B cell (primary cell): ENCODE measurements around the gene PARD3. TPM values are rescaled to one million over a fixed set of nuclear protein-coding genes. Genes with fewer than 3 reads are reported as not detected.

Experiments
- ATAC-seq: fragments of 200-7000 bp; cut with Tn5 transposase; one replicate; pipeline ENCODE4 v1.10.0; 2021; ENCODE audit warnings: low read depth, mild to moderate bottlenecking, moderate number of reproducible peaks, moderate library complexity
- CTCF ChIA-PET: fragments of 350-600 bp; sonication (Branson Sonifier 250); formaldehyde crosslinking; loops from one replicate; lab custom pipeline; 2021; ENCODE audit warnings: antibody characterized with exemption, inconsistent platforms; lab: Charles Lee
- POLR2A ChIA-PET: fragments of 350-600 bp; sonication (Branson Sonifier 250); formaldehyde crosslinking; loops from one replicate; lab custom pipeline; 2021; ENCODE audit warnings: antibody characterized with exemption; lab: Charles Lee
- DNase-seq: peaks from one replicate; pipeline ENCODE4 v3.0.0; 2013
- H2AFZ ChIP-seq: 2 replicates; pipeline ENCODE4 v1.6.1; 2012; ENCODE audit warnings: mild to moderate bottlenecking, low read depth, low read length; ENCODE audit not compliant: insufficient read depth, poor library complexity, severe bottlenecking
- H3K27ac ChIP-seq, 2 donors: 1 replicate in 1 of 2; 2 replicates in 1 of 2; pipeline ENCODE4 v1.5.1; 2012 to 2013; ENCODE audit warnings: low read length in 2 of 2, mild to moderate bottlenecking in 2 of 2, moderate library complexity in 1 of 2
- H3K27me3 ChIP-seq, 4 experiments: fragments of 200-600 bp in 1 of 4; sonication (generic) in 1 of 4; replicated peaks in 1 of 4; 1 replicate in 2 of 4; 2 replicates in 2 of 4; pipeline versions ENCODE4 v1.6.1 to v1.7.0; 2013 to 2016; ENCODE audit warnings: low read length in 3 of 4, mild to moderate bottlenecking in 2 of 4, mixed read lengths in 1 of 4, moderate library complexity in 1 of 4; ENCODE audit not compliant: insufficient read depth in 4 of 4, control insufficient read depth in 3 of 4; ENCODE audit errors: control extremely low read depth in 1 of 4
- H3K36me3 ChIP-seq, 2 experiments: replicated peaks in 1 of 2; 1 replicate in 1 of 2; 2 replicates in 1 of 2; pipeline versions ENCODE4 v1.6.1 to v1.7.1; 2013; ENCODE audit warnings: low read length in 1 of 2; ENCODE audit not compliant: insufficient read depth in 2 of 2, control insufficient read depth in 1 of 2; ENCODE audit errors: control extremely low read depth in 1 of 2, extremely low read depth in 1 of 2
- H3K4me1 ChIP-seq, 2 donors: fragments of 200-600 bp in 1 of 2; sonication (generic) in 1 of 2; 1 replicate in 1 of 2; 2 replicates in 1 of 2; pipeline versions ENCODE4 v1.5.1 to v1.6.1; 2013 to 2017; ENCODE audit warnings: low read length in 2 of 2; ENCODE audit not compliant: control insufficient read depth in 2 of 2, insufficient read depth in 2 of 2
- H3K4me2 ChIP-seq: replicated peaks from 2 replicates; pipeline ENCODE3; 2012; ENCODE audit warnings: mild to moderate bottlenecking, low read depth, low read length; ENCODE audit not compliant: poor library complexity, severe bottlenecking
- H3K4me3 ChIP-seq, 5 experiments: fragments of 200-600 bp in 1 of 5; sonication (generic) in 1 of 5; 1 replicate in 3 of 5; 2 replicates in 2 of 5; pipeline versions ENCODE4 v1.5.1 to v1.7.0; 2011 to 2016; ENCODE audit warnings: low read length in 4 of 5, mild to moderate bottlenecking in 4 of 5, low read depth in 2 of 5, control low read depth in 1 of 5, moderate library complexity in 1 of 5; ENCODE audit not compliant: insufficient read depth in 1 of 5; ENCODE audit errors: control extremely low read depth in 1 of 5, extremely low read depth in 1 of 5
- H3K79me2 ChIP-seq: fragments of 200-600 bp; sonication (generic); one replicate; pipeline ENCODE4 v1.6.0; 2016; ENCODE audit warnings: low read length; ENCODE audit not compliant: control insufficient read depth, insufficient read depth
- H3K9ac ChIP-seq: fragments of 200-600 bp; sonication (generic); 2 replicates; pipeline ENCODE4 v1.6.1; 2017; ENCODE audit warnings: mild to moderate bottlenecking, low read length, moderate library complexity
- H3K9me3 ChIP-seq, 3 donors: one replicate each; pipeline versions ENCODE4 v1.6.1 to v1.7.1; 2013; ENCODE audit warnings: low read length in 2 of 3; ENCODE audit not compliant: control insufficient read depth in 2 of 3, insufficient read depth in 1 of 3; ENCODE audit errors: control extremely low read depth in 1 of 3
- H4K20me1 ChIP-seq: 2 replicates; pipeline ENCODE4 v1.6.0; 2012; ENCODE audit warnings: mild to moderate bottlenecking, low read length; ENCODE audit not compliant: insufficient read depth, control insufficient read depth, poor library complexity, severe bottlenecking
- H3K27ac Mint-ChIP-seq: one replicate; pipeline ENCODE4 v1.8.0; 2021; ENCODE audit warnings: mixed read lengths
- H3K27me3 Mint-ChIP-seq: one replicate; pipeline ENCODE4 v1.8.0; 2021; ENCODE audit warnings: mixed read lengths
- H3K4me1 Mint-ChIP-seq: one replicate; pipeline ENCODE4 v1.8.0; 2021; ENCODE audit warnings: mixed read lengths
- H3K4me3 Mint-ChIP-seq: one replicate; pipeline ENCODE4 v1.8.0; 2021; ENCODE audit warnings: mixed read lengths
- H3K9me3 Mint-ChIP-seq: one replicate; pipeline ENCODE4 v1.8.0; 2022; ENCODE audit warnings: mixed read lengths; ENCODE audit not compliant: insufficient read depth
- EZH2 ChIP-seq: IDR thresholded peaks from 2 replicates; pipeline ENCODE4 v1.6.1; 2012; ENCODE audit warnings: borderline replicate concordance, low read depth, mild to moderate bottlenecking, moderate library complexity, low read length; ENCODE audit not compliant: insufficient read depth, poor library complexity, severe bottlenecking
- WGBS: methylation state at CpG from one replicate; pipeline ENCODE4 v1.1.5; 2013; ENCODE audit warnings: missing lambda C conversion rate; ENCODE audit not compliant: insufficient coverage; 5-methylcytosine and 5-hydroxymethylcytosine counted together
- intact Hi-C: fragments of 100-400 bp; cut with micrococcal nuclease; formaldehyde crosslinking; loops from one replicate; pipeline ENCODE4 v1.10.0; 2022
- polyA plus RNA-seq: library from polyadenylated mRNA; depleted of rRNA; stranded (reverse); fragments of >200 nt; gene quantifications from 2 replicates; pipeline ENCODE4 v1.2.3, GENCODE V29; 2012
- total RNA-seq, 2 donors: library from RNA; stranded (reverse); fragments of 120-200 nt in 1 of 2; gene quantifications; 1 replicate in 1 of 2; 2 replicates in 1 of 2; pipeline versions ENCODE4 v1.2.3 to v1.2.4, GENCODE V29; 2013 to 2022
- TF ChIP-seq, protein P1 (sequence below): fragments of 200-600 bp; IDR thresholded peaks from one replicate; pipeline ENCODE4 v1.8.0; 2022; ENCODE audit warnings: antibody characterized with exemption, mild to moderate bottlenecking

The PARD3 gene
- total and polyA plus RNA-seq, 2 donors (not counting 1 experiment from before 2014, with no cell fraction given), result not detected

DNA sequence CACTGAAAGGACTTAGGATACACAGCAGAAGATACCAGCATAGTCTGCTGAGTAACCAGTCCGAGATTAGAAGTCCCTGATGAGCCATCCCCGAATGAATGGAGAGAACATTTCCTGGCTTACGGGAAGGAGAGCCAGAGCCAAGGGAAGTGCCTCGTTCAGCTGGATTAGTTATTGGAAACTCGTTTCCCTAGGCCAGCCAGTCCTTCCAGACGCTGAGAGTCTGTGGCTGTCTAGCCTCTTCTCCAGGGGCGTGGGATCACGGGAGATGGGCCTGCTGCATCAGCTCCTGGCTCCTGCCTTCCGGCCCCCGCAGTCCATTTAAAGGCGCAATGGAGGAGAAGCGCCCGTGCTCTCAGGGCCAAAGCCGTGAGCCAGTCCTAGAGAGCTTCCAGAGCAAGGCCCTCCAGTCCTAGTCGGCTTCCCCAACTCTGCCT is 712.8 kb downstream of the PARD3 start:
- no peaks in the 10 kb centered on the region for H3K27me3 Mint-ChIP-seq
- no peaks in the 10 kb centered on the region for H3K4me1 Mint-ChIP-seq
- Histone ChIP-seq H3K4me2 (no peak overlapping the region), H4K20me1 (no peaks in the 10 kb centered on the region), H3K9ac (no peak overlapping the region), H3K79me2 (no peaks in the 10 kb centered on the region), H3K27me3 (no peaks in the 10 kb centered on the region), H3K9me3 (peaks cover 0 to 27% (median 0%) of the 10 kb centered on the region in 3 donors), H3K27ac (no peak overlapping the region), H3K4me1 (no peaks in the 10 kb centered on the region), H2AFZ (no peak overlapping the region), H3K4me3 (no peak overlapping the region), H3K36me3 (no peaks in the 10 kb centered on the region)
- TF ChIP-seq, protein P1, sequence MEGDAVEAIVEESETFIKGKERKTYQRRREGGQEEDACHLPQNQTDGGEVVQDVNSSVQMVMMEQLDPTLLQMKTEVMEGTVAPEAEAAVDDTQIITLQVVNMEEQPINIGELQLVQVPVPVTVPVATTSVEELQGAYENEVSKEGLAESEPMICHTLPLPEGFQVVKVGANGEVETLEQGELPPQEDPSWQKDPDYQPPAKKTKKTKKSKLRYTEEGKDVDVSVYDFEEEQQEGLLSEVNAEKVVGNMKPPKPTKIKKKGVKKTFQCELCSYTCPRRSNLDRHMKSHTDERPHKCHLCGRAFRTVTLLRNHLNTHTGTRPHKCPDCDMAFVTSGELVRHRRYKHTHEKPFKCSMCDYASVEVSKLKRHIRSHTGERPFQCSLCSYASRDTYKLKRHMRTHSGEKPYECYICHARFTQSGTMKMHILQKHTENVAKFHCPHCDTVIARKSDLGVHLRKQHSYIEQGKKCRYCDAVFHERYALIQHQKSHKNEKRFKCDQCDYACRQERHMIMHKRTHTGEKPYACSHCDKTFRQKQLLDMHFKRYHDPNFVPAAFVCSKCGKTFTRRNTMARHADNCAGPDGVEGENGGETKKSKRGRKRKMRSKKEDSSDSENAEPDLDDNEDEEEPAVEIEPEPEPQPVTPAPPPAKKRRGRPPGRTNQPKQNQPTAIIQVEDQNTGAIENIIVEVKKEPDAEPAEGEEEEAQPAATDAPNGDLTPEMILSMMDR, result no peak
- TF ChIP-seq EZH2, result no peak
- no peak overlapping the region for H3K4me3 Mint-ChIP-seq
- peaks cover 8% of the 10 kb centered on the region for H3K9me3 Mint-ChIP-seq
- intact Hi-C loops, result no loop called here
- 93% methylated on average over 15 of the region's 15 CpGs for WGBS
- CTCF ChIA-PET, result no interaction called here
- ATAC-seq, result no peak
- POLR2A ChIA-PET, result no interaction called here
- H3K27ac Mint-ChIP-seq, result no peak overlapping the region
- no peak for DNase-seq

DNA sequence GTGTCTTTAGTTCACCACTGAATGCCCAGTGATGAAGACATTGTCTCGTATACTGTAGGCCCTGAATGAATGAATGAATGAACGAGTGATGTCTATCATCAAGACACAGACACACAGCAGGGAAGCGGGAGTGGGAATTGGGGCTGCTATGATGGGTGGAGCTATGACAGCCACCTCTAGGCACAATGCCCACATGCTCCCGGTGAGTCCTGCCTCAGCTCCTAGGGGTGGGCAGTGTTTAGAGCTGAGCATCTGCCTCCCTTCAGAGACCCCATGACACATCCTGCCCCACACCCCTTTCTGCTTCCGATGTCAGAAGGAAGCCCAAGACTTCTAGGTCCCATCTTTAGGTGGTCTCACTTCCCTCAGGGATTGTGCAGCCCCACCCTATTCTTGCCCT is 714.1 kb downstream of the PARD3 start:
- ChIA-PET POLR2A (no interaction called here), CTCF (no interaction called here)
- Histone ChIP-seq H3K9ac (no peak overlapping the region), H3K9me3 (peaks cover 0 to 30% (median 0%) of the 10 kb centered on the region in 3 donors), H4K20me1 (no peaks in the 10 kb centered on the region), H2AFZ (no peak overlapping the region), H3K27me3 (no peaks in the 10 kb centered on the region), H3K27ac (no peak overlapping the region), H3K4me2 (no peak overlapping the region), H3K4me3 (no peak overlapping the region), H3K36me3 (no peaks in the 10 kb centered on the region), H3K79me2 (no peaks in the 10 kb centered on the region), H3K4me1 (no peaks in the 10 kb centered on the region)
- no peak for ATAC-seq
- no peak overlapping the region for H3K4me3 Mint-ChIP-seq
- WGBS, result 100% methylated on average over 2 of the region's 5 CpGs
- no peak overlapping the region for H3K27ac Mint-ChIP-seq
- H3K27me3 Mint-ChIP-seq, result no peaks in the 10 kb centered on the region
- no peaks in the 10 kb centered on the region for H3K4me1 Mint-ChIP-seq
- no peak for DNase-seq
- TF ChIP-seq EZH2, result no peak
- TF ChIP-seq, protein P1, result no peak
- intact Hi-C loops, result no loop called here
- peaks cover 3% of the 10 kb centered on the region for H3K9me3 Mint-ChIP-seq
